Colonic mucosa (tissue), 4 donors: ENCODE results near the gene EPB41L2. TPM values are rescaled to one million over a fixed set of nuclear protein-coding genes. Genes with fewer than 3 reads are reported as not detected.

Source experiments
- DNase-seq: peaks from one replicate; pipeline ENCODE4 v3.0.0-alpha.2; 2020
- H3K27ac ChIP-seq: fragments of 200-600 bp; one replicate; pipeline ENCODE4 v1.8.0; 2021
- H3K27me3 ChIP-seq: fragments of 200-600 bp; one replicate; pipeline ENCODE4 v1.8.0; 2021
- H3K36me3 ChIP-seq: fragments of 200-600 bp; one replicate; pipeline ENCODE4 v1.8.0; 2021
- H3K4me1 ChIP-seq: fragments of 200-600 bp; one replicate; pipeline ENCODE4 v1.8.0; 2021; ENCODE audit warnings: mild to moderate bottlenecking
- H3K4me3 ChIP-seq: fragments of 200-600 bp; one replicate; pipeline ENCODE4 v1.8.0; 2021
- H3K9ac ChIP-seq, 2 donors: one replicate each; pipeline ENCODE4 v1.7.0; 2013; ENCODE audit warnings: control low read depth in 2 of 2, low read depth in 2 of 2, low read length in 2 of 2
- H3K9me3 ChIP-seq: fragments of 200-600 bp; one replicate; pipeline ENCODE4 v1.8.0; 2021
- intact Hi-C: fragments of 100-400 bp; cut with DNase I; formaldehyde crosslinking; loops from one replicate; pipeline ENCODE4 v1.14.1; 2022
- total RNA-seq, 2 donors: library from RNA; stranded (reverse); fragmentation: NEBNext Ultra II Directional in 1 of 2; extraction: Animal tissue kit (Norgen Biotek cat#: 25700) in 1 of 2; gene quantifications; one replicate each; pipeline ENCODE4 v1.2.1, GENCODE V29; 2021
- TF ChIP-seq, protein P1 (sequence below): fragments of 200-600 bp; IDR thresholded peaks from one replicate; pipeline ENCODE4 v1.8.0; 2022; ENCODE audit warnings: antibody characterized with exemption, mild to moderate bottlenecking
- donor health status: healthy.
- donor health status: DM: no; HTN: no; CAD: no.
- donor health status: DM: no; HTN: no; CAD: no.

EPB41L2 gene
- total RNA-seq, 2 donors from 2014 or later, result 106 to 113 TPM

DNA sequence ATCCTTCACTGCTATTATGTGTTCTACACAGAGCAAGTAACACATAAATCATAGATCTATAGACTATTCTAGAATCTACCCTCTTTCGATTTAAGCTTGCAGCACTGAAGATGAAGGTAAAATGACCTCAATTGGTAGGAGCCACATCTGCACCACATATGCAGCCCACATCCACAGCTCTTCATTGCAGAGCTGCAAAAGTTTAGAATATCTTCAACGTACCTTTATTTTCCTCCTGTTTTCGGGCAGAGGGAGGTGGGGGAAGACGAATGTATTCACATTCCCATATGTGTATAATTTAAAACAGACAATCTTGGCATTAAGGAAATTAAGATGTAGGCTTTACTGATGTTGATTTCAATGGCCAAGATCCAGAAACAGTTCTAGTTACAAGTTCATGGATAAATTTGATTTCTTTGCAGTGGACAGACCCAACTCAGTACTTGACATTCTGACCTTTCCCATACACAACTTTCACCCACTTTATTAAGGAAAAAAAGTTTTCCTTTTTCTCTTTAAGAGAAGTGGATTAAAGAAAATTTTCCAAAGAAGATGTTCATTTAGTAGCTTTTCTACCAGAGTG lies 14.0 kb downstream of the EPB41L2 start:
- Histone ChIP-seq H3K36me3 (no peaks in the 10 kb centered on the region), H3K27ac (no peak overlapping the region), H3K27me3 (no peaks in the 10 kb centered on the region), H3K4me3 (no peak overlapping the region), H3K4me1 (no peaks in the 10 kb centered on the region), H3K9me3 (no peaks in the 10 kb centered on the region), H3K9ac (no peak overlapping the region)
- intact Hi-C loops, result no loop called here
- no peak for DNase-seq
- TF ChIP-seq, protein P1, sequence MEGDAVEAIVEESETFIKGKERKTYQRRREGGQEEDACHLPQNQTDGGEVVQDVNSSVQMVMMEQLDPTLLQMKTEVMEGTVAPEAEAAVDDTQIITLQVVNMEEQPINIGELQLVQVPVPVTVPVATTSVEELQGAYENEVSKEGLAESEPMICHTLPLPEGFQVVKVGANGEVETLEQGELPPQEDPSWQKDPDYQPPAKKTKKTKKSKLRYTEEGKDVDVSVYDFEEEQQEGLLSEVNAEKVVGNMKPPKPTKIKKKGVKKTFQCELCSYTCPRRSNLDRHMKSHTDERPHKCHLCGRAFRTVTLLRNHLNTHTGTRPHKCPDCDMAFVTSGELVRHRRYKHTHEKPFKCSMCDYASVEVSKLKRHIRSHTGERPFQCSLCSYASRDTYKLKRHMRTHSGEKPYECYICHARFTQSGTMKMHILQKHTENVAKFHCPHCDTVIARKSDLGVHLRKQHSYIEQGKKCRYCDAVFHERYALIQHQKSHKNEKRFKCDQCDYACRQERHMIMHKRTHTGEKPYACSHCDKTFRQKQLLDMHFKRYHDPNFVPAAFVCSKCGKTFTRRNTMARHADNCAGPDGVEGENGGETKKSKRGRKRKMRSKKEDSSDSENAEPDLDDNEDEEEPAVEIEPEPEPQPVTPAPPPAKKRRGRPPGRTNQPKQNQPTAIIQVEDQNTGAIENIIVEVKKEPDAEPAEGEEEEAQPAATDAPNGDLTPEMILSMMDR, result no peak

DNA sequence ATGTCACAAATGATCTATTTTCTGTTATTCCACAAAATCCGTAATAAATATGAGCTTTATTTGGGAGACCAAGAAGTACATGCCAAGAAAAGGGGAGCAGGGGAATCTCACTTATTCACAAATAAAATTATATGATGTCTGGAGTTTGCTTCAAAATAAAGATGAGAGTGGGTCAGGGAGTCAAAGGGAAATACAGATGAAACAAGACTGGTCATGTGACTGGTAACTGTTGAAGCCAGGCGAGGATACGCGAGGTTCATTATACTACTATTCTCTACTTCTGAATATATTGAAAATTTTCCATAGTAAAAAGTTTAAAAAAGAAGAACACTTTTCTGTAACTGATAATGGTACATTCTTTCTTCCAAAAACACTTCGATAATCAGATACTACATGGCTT lies 14.6 kb downstream of the EPB41L2 start:
- Histone ChIP-seq H3K9me3 (no peaks in the 10 kb centered on the region), H3K4me3 (no peak overlapping the region), H3K36me3 (no peaks in the 10 kb centered on the region), H3K27ac (no peak overlapping the region), H3K4me1 (no peaks in the 10 kb centered on the region), H3K9ac (no peak overlapping the region), H3K27me3 (no peaks in the 10 kb centered on the region)
- intact Hi-C loops, result no loop called here
- TF ChIP-seq, protein P1, result no peak
- DNase-seq, result no peak

DNA sequence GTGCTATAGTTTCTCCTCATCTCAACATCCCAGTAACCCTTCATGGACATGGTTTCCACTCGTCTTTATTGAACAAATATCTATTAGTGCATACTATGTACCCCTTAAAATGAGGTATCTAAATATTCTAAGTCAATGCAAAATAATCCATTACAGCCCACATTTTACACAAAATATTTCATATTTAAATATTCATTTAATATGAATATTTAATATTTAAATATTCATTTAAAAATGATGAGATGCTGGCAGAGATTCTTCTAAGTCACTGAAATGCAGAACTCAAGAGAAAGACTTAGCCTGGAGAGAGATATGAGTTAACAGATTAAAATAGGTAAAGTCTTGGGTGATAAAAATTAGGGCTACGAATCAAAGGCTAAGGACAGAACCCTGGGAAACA lies 17.9 kb downstream of the EPB41L2 start:
- Histone ChIP-seq H3K4me3 (no peak overlapping the region), H3K36me3 (no peaks in the 10 kb centered on the region), H3K4me1 (no peaks in the 10 kb centered on the region), H3K9ac (no peak overlapping the region), H3K27ac (no peak overlapping the region), H3K9me3 (no peaks in the 10 kb centered on the region), H3K27me3 (no peaks in the 10 kb centered on the region)
- intact Hi-C loops, result no loop called here
- no peak for DNase-seq
- TF ChIP-seq, protein P1, result no peak

DNA sequence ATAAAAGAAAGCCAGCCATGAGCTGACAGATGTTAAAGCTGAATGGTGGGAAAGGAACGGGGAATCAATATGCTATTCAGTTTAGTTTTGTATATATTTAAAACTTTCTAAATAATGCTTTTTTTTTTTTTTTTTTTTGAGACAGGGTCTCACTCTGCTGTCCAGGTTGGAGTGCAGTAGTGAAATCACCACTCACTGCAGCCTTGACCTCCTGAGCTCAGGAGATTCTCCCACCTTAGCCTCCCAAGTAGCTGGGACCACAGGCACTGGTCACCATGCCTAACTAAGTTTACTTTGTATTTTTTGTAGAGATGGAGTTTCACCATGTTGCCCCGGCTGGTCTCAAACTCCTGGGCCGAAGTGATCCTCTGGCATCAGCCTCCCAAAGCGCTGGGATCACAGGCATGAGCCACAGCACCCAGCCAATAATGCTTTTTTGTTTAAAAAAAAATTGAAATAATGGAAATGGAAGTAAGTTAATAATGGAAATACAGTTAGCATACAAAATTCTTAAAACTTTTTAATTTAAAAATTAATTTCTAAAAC lies 19.1 kb downstream of the EPB41L2 start:
- TF ChIP-seq, protein P1, result no peak

DNA sequence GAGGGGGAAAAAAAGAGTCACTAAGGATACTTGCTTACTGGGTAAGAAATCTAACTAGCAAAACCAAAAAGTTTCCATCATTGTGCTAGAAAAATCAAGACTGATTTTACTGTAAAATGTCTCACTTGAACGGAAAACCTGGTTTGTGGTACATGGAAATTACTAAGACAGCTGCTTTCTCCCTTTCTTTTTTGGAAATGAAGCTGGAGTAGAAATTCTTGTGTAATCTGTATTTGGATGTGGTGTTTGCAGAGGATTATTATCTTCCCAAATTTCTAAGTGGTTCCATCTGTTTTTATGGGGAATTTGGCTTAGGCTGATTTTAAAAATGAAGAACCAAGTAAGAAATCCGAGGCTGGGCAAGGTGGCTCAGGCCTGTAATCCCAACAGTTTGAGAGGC lies 20.4 kb downstream of the EPB41L2 start:
- Histone ChIP-seq H3K4me3 (no peak overlapping the region), H3K9me3 (no peaks in the 10 kb centered on the region), H3K4me1 (no peaks in the 10 kb centered on the region), H3K27ac (no peak overlapping the region), H3K9ac (no peak overlapping the region), H3K27me3 (no peaks in the 10 kb centered on the region), H3K36me3 (no peaks in the 10 kb centered on the region)
- no peak for DNase-seq
- intact Hi-C loops, result no loop called here
- TF ChIP-seq, protein P1, result no peak

More for the DNA sequence above, 19.1 kb downstream of the EPB41L2 start:
- H3K36me3 ChIP-seq, result no peaks in the 10 kb centered on the region
- no peak overlapping the region for H3K9ac ChIP-seq
- intact Hi-C loops, result no loop called here
- H3K4me1 ChIP-seq, result no peaks in the 10 kb centered on the region
- H3K4me3 ChIP-seq, result no peak overlapping the region
- no peaks in the 10 kb centered on the region for H3K9me3 ChIP-seq
- no peak for DNase-seq
- H3K27ac ChIP-seq, result no peak overlapping the region
- no peaks in the 10 kb centered on the region for H3K27me3 ChIP-seq
